IMR-90 (cell line): ENCODE data around the gene TSPAN1. TPM values are rescaled to one million over a fixed set of nuclear protein-coding genes. Genes with fewer than 3 reads are reported as not detected.

Experiments
- ATAC-seq: fragments of 200-7000 bp; cut with Tn5 transposase; 2 replicates; pipeline ENCODE4 v1.9.1; 2020; ENCODE audit warnings: low read depth, mild to moderate bottlenecking, moderate library complexity
- BruUV-seq: library from RNA; stranded (reverse); fragments of 400-500 nt; replicated peaks from 2 replicates; lab custom pipeline; 2021; lab: Mats Ljungman, UMichigan
- CTCF ChIA-PET: fragments of 300-600 bp; formaldehyde crosslinking; extraction: SDS; loops from one replicate; lab custom pipeline; 2021; ENCODE audit warnings: antibody characterized with exemption; lab: Yijun Ruan, JAX
- POLR2A ChIA-PET: fragments of 300-600 bp; sonication (Branson Sonifier 250); formaldehyde crosslinking; loops from one replicate; lab custom pipeline; 2022; ENCODE audit warnings: antibody characterized with exemption; ENCODE audit not compliant: unreplicated experiment; lab: Charles Lee
- DNase-seq: peaks from one replicate; pipeline ENCODE4 v3.0.0; 2013
- H2AFZ ChIP-seq: replicated peaks from 2 replicates; pipeline ENCODE3; 2013; ENCODE audit warnings: low read length, mild to moderate bottlenecking; ENCODE audit not compliant: poor library complexity
- H2AK5ac ChIP-seq: 2 replicates; pipeline ENCODE4 v1.6.1; 2013; ENCODE audit warnings: low read depth, low read length, inconsistent platforms
- H2AK9ac ChIP-seq: replicated peaks from 2 replicates; pipeline ENCODE3; 2013; ENCODE audit warnings: mild to moderate bottlenecking, low read depth, low read length, moderate library complexity; ENCODE audit not compliant: poor library complexity
- H2BK120ac ChIP-seq: 2 replicates; pipeline ENCODE4 v1.6.1; 2013; ENCODE audit warnings: low read depth, low read length, inconsistent platforms
- H2BK15ac ChIP-seq: 3 replicates; pipeline ENCODE4 v1.6.1; 2013; ENCODE audit warnings: low read depth, low read length, inconsistent platforms
- H2BK20ac ChIP-seq: 2 replicates; pipeline ENCODE4 v1.6.1; 2013; ENCODE audit warnings: low read depth, mild to moderate bottlenecking, inconsistent platforms, low read length, moderate library complexity
- H2BK5ac ChIP-seq: 2 replicates; pipeline ENCODE4 v1.6.1; 2013; ENCODE audit warnings: mild to moderate bottlenecking, low read depth, low read length, inconsistent platforms; ENCODE audit not compliant: poor library complexity, severe bottlenecking
- H3K14ac ChIP-seq: replicated peaks from 2 replicates; pipeline ENCODE4 v1.6.1; 2013; ENCODE audit warnings: low read depth, low read length, inconsistent platforms
- H3K18ac ChIP-seq: 2 replicates; pipeline ENCODE4 v1.6.1; 2013; ENCODE audit warnings: low read depth, low read length, control low read depth
- H3K23ac ChIP-seq: 2 replicates; pipeline ENCODE4 v1.6.1; 2013; ENCODE audit warnings: low read depth, low read length, inconsistent platforms
- H3K27ac ChIP-seq: 2 replicates; pipeline ENCODE4 v1.5.1; 2013; ENCODE audit warnings: mild to moderate bottlenecking, control low read depth, low read length; ENCODE audit not compliant: insufficient read depth
- H3K27me3 ChIP-seq: 2 replicates; pipeline ENCODE4 v1.6.1; 2013; ENCODE audit warnings: low read length; ENCODE audit not compliant: control insufficient read depth, insufficient read depth
- H3K36me3 ChIP-seq: 2 replicates; pipeline ENCODE4 v1.6.1; 2013; ENCODE audit warnings: low read length, mixed read lengths; ENCODE audit not compliant: control insufficient read depth, insufficient read depth
- H3K4ac ChIP-seq: 2 replicates; pipeline ENCODE4 v1.6.1; 2013; ENCODE audit warnings: low read depth, low read length, inconsistent platforms
- H3K4me1 ChIP-seq: 2 replicates; pipeline ENCODE4 v1.6.1; 2013; ENCODE audit warnings: low read length, mixed read lengths; ENCODE audit not compliant: control insufficient read depth, insufficient read depth
- H3K4me2 ChIP-seq: 2 replicates; pipeline ENCODE4 v1.6.1; 2013; ENCODE audit warnings: low read depth, mild to moderate bottlenecking, control low read depth, low read length, moderate library complexity
- H3K4me3 ChIP-seq: 2 replicates; pipeline ENCODE4 v1.5.1; 2013; ENCODE audit warnings: low read depth, mild to moderate bottlenecking, control low read depth, low read length, moderate library complexity; ENCODE audit not compliant: insufficient read depth
- H3K56ac ChIP-seq: 2 replicates; pipeline ENCODE4 v1.6.1; 2013; ENCODE audit warnings: low read length, inconsistent platforms; ENCODE audit not compliant: insufficient read depth; ENCODE audit errors: extremely low read depth
- H3K79me1 ChIP-seq, 2 experiments: 2 replicates each; pipeline ENCODE4 v1.6.1; 2013; ENCODE audit warnings: low read length in 2 of 2, inconsistent platforms in 1 of 2, low read depth in 1 of 2
- H3K9ac ChIP-seq: 2 replicates; pipeline ENCODE4 v1.6.1; 2013; ENCODE audit warnings: low read depth, low read length, control low read depth
- H3K9me1 ChIP-seq: 2 replicates; pipeline ENCODE4 v1.6.1; 2013; ENCODE audit warnings: low read length, inconsistent platforms; ENCODE audit not compliant: insufficient read depth
- H3K9me3 ChIP-seq: 2 replicates; pipeline ENCODE4 v1.6.1; 2013; ENCODE audit warnings: low read length; ENCODE audit not compliant: control insufficient read depth, insufficient read depth
- H4K20me1 ChIP-seq: 2 replicates; pipeline ENCODE4 v1.6.1; 2013; ENCODE audit warnings: low read length, inconsistent platforms; ENCODE audit not compliant: insufficient read depth
- H4K5ac ChIP-seq: 2 replicates; pipeline ENCODE4 v1.6.1; 2013; ENCODE audit warnings: mild to moderate bottlenecking, low read depth, low read length, control low read depth
- H4K8ac ChIP-seq, 2 experiments: 2 replicates each; pipeline ENCODE4 v1.6.1; 2013; ENCODE audit warnings: low read depth in 2 of 2, low read length in 2 of 2, control low read depth in 1 of 2, inconsistent platforms in 1 of 2
- H4K91ac ChIP-seq: 2 replicates; pipeline ENCODE4 v1.6.1; 2013; ENCODE audit warnings: low read depth, low read length, inconsistent platforms; ENCODE audit not compliant: insufficient read depth
- BHLHE40 ChIP-seq: fragments of 150-350 bp; IDR thresholded peaks from 2 replicates; pipeline ENCODE4 v1.6.1; 2016; ENCODE audit warnings: mild to moderate bottlenecking, low read depth, low read length
- CEBPB ChIP-seq: IDR thresholded peaks from 2 replicates; pipeline ENCODE4 v1.6.1; 2012; ENCODE audit warnings: low read depth, low read length, improper control_type of control experiment
- CHD1 ChIP-seq: IDR thresholded peaks from 2 replicates; pipeline ENCODE4 v1.6.1; 2012; ENCODE audit warnings: low read depth, low read length, improper control_type of control experiment
- ELK1 ChIP-seq: fragments of 150-350 bp; IDR thresholded peaks from 2 replicates; pipeline ENCODE4 v1.6.1; 2016; ENCODE audit warnings: low read depth, mild to moderate bottlenecking, low read length, moderate library complexity, borderline replicate concordance
- FOS ChIP-seq: fragments of 150-350 bp; IDR thresholded peaks from 2 replicates; pipeline ENCODE4 v1.6.1; 2016; ENCODE audit warnings: low read depth, low read length
- MAFK ChIP-seq: IDR thresholded peaks from 2 replicates; pipeline ENCODE4 v1.6.1; 2012; ENCODE audit warnings: low read depth, low read length, improper control_type of control experiment
- MAZ ChIP-seq: IDR thresholded peaks from 2 replicates; pipeline ENCODE4 v1.6.1; 2012; ENCODE audit warnings: low read depth, mild to moderate bottlenecking, low read length, improper control_type of control experiment, moderate library complexity, borderline replicate concordance
- MXI1 ChIP-seq: IDR thresholded peaks from 2 replicates; pipeline ENCODE4 v1.6.1; 2012; ENCODE audit warnings: low read depth, mild to moderate bottlenecking, low read length, moderate library complexity, borderline replicate concordance
- NFE2L2 ChIP-seq: fragments of 150-350 bp; IDR thresholded peaks from 2 replicates; pipeline ENCODE4 v1.6.1; 2016; ENCODE audit warnings: low read depth, mild to moderate bottlenecking, low read length
- POLR2A ChIP-seq: IDR thresholded peaks from 2 replicates; pipeline ENCODE4 v1.6.1; 2012; ENCODE audit warnings: mild to moderate bottlenecking, low read depth, low read length
- RAD21 ChIP-seq: IDR thresholded peaks from 2 replicates; pipeline ENCODE4 v1.6.1; 2012; ENCODE audit warnings: low read length, improper control_type of control experiment
- RCOR1 ChIP-seq: IDR thresholded peaks from 2 replicates; pipeline ENCODE4 v1.6.1; 2012; ENCODE audit warnings: mild to moderate bottlenecking, low read length, improper control_type of control experiment; ENCODE audit not compliant: insufficient replicate concordance
- RFX5 ChIP-seq: IDR thresholded peaks from 2 replicates; pipeline ENCODE4 v1.8.0; 2012; ENCODE audit warnings: low read depth, mild to moderate bottlenecking, low read length, moderate library complexity
- SMC3 ChIP-seq: fragments of 150-350 bp; IDR thresholded peaks from 2 replicates; pipeline ENCODE4 v1.6.1; 2016; ENCODE audit warnings: low read depth, mild to moderate bottlenecking, antibody characterized with exemption, low read length, moderate library complexity
- WGBS, 2 experiments: methylation state at CpG; one replicate each; pipeline versions ENCODE4 v1.1.5 to v1.1.7; 2013; ENCODE audit warnings: missing lambda C conversion rate in 2 of 2; ENCODE audit not compliant: insufficient read length in 1 of 2; ENCODE audit errors: extremely low coverage in 2 of 2; 5-methylcytosine and 5-hydroxymethylcytosine counted together
- dilution Hi-C: fragments of 300-500 bp; cut with HindIII; formaldehyde crosslinking; loops from one replicate; pipeline ENCODE4 v1.14.3; 2018; ENCODE audit warnings: low sequenced_read_pairs; ENCODE audit not compliant: unreplicated experiment
- in situ Hi-C: fragments of 300-500 bp; cut with MboI; formaldehyde crosslinking; loops from 3 replicates; pipeline ENCODE4 v1.14.3; 2019; ENCODE audit warnings: low sequenced_read_pairs, inconsistent platforms, mixed read lengths
- intact Hi-C: fragments of 100-400 bp; cut with micrococcal nuclease; formaldehyde crosslinking; loops from 2 replicates; pipeline ENCODE4 v1.10.0; 2022
- polyA plus RNA-seq, 3 experiments: library from polyadenylated mRNA; depleted of rRNA; stranded (reverse); fragments of >200 nt; gene quantifications; 2 replicates each; pipeline ENCODE4 v1.2.3, GENCODE V29; 2012; ENCODE audit warnings: low replicate concordance in 1 of 3
- total RNA-seq: library from RNA; depleted of rRNA; stranded (reverse); fragments of >200 nt; gene quantifications from 2 replicates; pipeline ENCODE4 v1.2.3, GENCODE V29; 2012

Gene TSPAN1
- total and polyA plus RNA-seq, 2 of the 4 experiments (the other 2 are of a cell fraction): 0.18 to 0.82 TPM

- no peak overlapping the region for H4K5ac ChIP-seq
- no peaks in the 10 kb centered on the region for H3K9me3 ChIP-seq
- 100% methylated on average over 1 of the region's 5 CpGs; no CpG with 5 or more reads in 1 of the 2 experiments for WGBS, 2 experiments
- no peak overlapping the region for H4K91ac ChIP-seq
- H3K18ac ChIP-seq: no peak overlapping the region
- intact Hi-C loops (no loop called here), dilution Hi-C loops (loop anchor here (25.0 kb wide), 1 partner anchor 157 kb away; no protein-coding TSS in a partner anchor), in situ Hi-C loops (no loop called here)
- H4K20me1 ChIP-seq: peaks cover 3% of the 10 kb centered on the region; the same call in 1 of the 2 replicates
- no peak for ATAC-seq
- no peak overlapping the region for H3K4me2 ChIP-seq
- peaks cover 28% of the 10 kb centered on the region for H3K9me1 ChIP-seq
- no peak overlapping the region for H2BK15ac ChIP-seq
- H3K14ac ChIP-seq: no peak overlapping the region
- TF ChIP-seq CEBPB (no peak), FOS (no peak), POLR2A (no peak), NFE2L2 (no peak), BHLHE40 (no peak), ELK1 (no peak), RFX5 (no peak), RAD21 (no peak), SMC3 (no peak), RCOR1 (no peak), MAFK (no peak), MXI1 (no peak), MAZ (no peak), CHD1 (no peak)
- H3K23ac ChIP-seq: no peak overlapping the region
- no peak for DNase-seq
- H3K9ac ChIP-seq: no peak overlapping the region
- H2BK5ac ChIP-seq: no peak overlapping the region
- H2AK9ac ChIP-seq: no peak overlapping the region
- peaks cover 39% of the 10 kb centered on the region for H3K36me3 ChIP-seq
- H3K4ac ChIP-seq: no peak overlapping the region
- no peak overlapping the region for H3K4me3 ChIP-seq
- no peak overlapping the region for H3K27ac ChIP-seq
- no peak overlapping the region for H4K8ac ChIP-seq
- H2AFZ ChIP-seq: no peak overlapping the region
- H3K27me3 ChIP-seq: no peaks in the 10 kb centered on the region
- peaks cover 14% of the 10 kb centered on the region for H3K4me1 ChIP-seq
- POLR2A ChIA-PET: no interaction called here
- no peak overlapping the region for H2BK120ac ChIP-seq
- no peak overlapping the region for H3K56ac ChIP-seq
- H2BK20ac ChIP-seq: no peak overlapping the region
- H3K79me1 ChIP-seq: peaks cover 14 to 56% of the 10 kb centered on the region in 2 experiments
- CTCF ChIA-PET: no interaction called here
- BruUV-seq: no TSS peak
- no peak overlapping the region for H2AK5ac ChIP-seq
Measured at GRCh38 chr1:46194641-46195193, 19.8 kb downstream of the TSPAN1 start.
